HG03432 (cell line): ENCODE measurements around the gene NEK10.

Experiments
- ATAC-seq: cut with Tn5 transposase; IDR thresholded peaks from one replicate; pipeline ENCODE4 v1.9.1; 2021; ENCODE audit warnings: mild to moderate bottlenecking, moderate library complexity; ENCODE audit not compliant: unreplicated experiment

NEK10 gene

GRCh38 chr3:27252646-27253045 is 116.5 kb downstream of the NEK10 start:
- ATAC-seq, result no peak

- no peak for ATAC-seq
Observed at GRCh38 chr3:27244374-27244773, 124.8 kb downstream of the NEK10 start.

GRCh38 chr3:27239951-27240350 is 129.2 kb downstream of the NEK10 start:
- ATAC-seq, result no peak

- ATAC-seq, result no peak
Observed at GRCh38 chr3:27228805-27229204, 140.4 kb downstream of the NEK10 start.

GRCh38 chr3:27224197-27224596 is 145.0 kb downstream of the NEK10 start:
- ATAC-seq, result no peak

- no peak for ATAC-seq
Observed at GRCh38 chr3:27221264-27221932, 147.8 kb downstream of the NEK10 start.

GRCh38 chr3:27220166-27220565 is 149.0 kb downstream of the NEK10 start:
- ATAC-seq, result no peak

- ATAC-seq, result no peak
Observed at GRCh38 chr3:27219127-27219845, 149.9 kb downstream of the NEK10 start.

GRCh38 chr3:27216955-27217552 is 152.1 kb downstream of the NEK10 start:
- ATAC-seq, result no peak

- ATAC-seq, result no peak
Observed at GRCh38 chr3:27216295-27216855, 152.8 kb downstream of the NEK10 start.

GRCh38 chr3:27213450-27213849 is 155.7 kb downstream of the NEK10 start:
- ATAC-seq, result no peak

GRCh38 chr3:27209617-27210264 is 159.4 kb downstream of the NEK10 start:
- ATAC-seq, result peak; percentile 61

GRCh38 chr3:27208961-27209616 is 160.1 kb downstream of the NEK10 start:
- ATAC-seq, result no peak

GRCh38 chr3:27202959-27203358 is 166.2 kb downstream of the NEK10 start:
- ATAC-seq, result no peak

GRCh38 chr3:27201492-27201891 is 167.7 kb downstream of the NEK10 start:
- no peak for ATAC-seq

- ATAC-seq, result no peak
Observed at GRCh38 chr3:27200721-27201489, 168.3 kb downstream of the NEK10 start.

- ATAC-seq, result no peak
Observed at GRCh38 chr3:27194861-27195483, 174.2 kb downstream of the NEK10 start.

- ATAC-seq, result no peak
Observed at GRCh38 chr3:27193056-27193455, 176.1 kb downstream of the NEK10 start.

GRCh38 chr3:27186013-27186412 is 183.2 kb downstream of the NEK10 start:
- no peak for ATAC-seq
